CD1c-positive myeloid dendritic cell (primary cell): ENCODE measurements around the gene C10orf120.

Source experiments
- DNase-seq: peaks from one replicate; pipeline ENCODE4 v3.0.0-alpha.2; 2016; ENCODE audit errors: extremely low spot score

Gene C10orf120

GRCh38 chr10:122660696-122661095 lies 39.0 kb downstream of the C10orf120 start:
- DNase-seq, result no peak

GRCh38 chr10:122659651-122660050 lies 40.0 kb downstream of the C10orf120 start:
- no peak for DNase-seq

- DNase-seq, result no peak
These were observed 40.5 kb downstream of the C10orf120 start for GRCh38 chr10:122659126-122659525.

GRCh38 chr10:122658356-122659049 lies 41.1 kb downstream of the C10orf120 start:
- no peak for DNase-seq

GRCh38 chr10:122657729-122658128 lies 41.9 kb downstream of the C10orf120 start:
- no peak for DNase-seq

- DNase-seq, result no peak
These were observed 42.4 kb downstream of the C10orf120 start for GRCh38 chr10:122657255-122657654.

- no peak for DNase-seq
These were observed 42.9 kb downstream of the C10orf120 start for GRCh38 chr10:122656741-122657140.

GRCh38 chr10:122656308-122656705 lies 43.3 kb downstream of the C10orf120 start:
- no peak for DNase-seq

GRCh38 chr10:122655524-122656307 lies 43.9 kb downstream of the C10orf120 start:
- no peak for DNase-seq

- DNase-seq, result no peak
These were observed 49.3 kb downstream of the C10orf120 start for GRCh38 chr10:122650331-122650730.

- no peak for DNase-seq
These were observed 49.7 kb downstream of the C10orf120 start for GRCh38 chr10:122649903-122650302.

- no peak for DNase-seq
These were observed 50.8 kb downstream of the C10orf120 start for GRCh38 chr10:122648599-122649428.
